A549 (cell line): Measurements from ENCODE around the gene INAFM1. TPM values are rescaled to one million over a fixed set of nuclear protein-coding genes. Genes with fewer than 3 reads are reported as not detected.

ENCODE experiments used
- ATAC-seq, 2 experiments: fragments of 200-7000 bp in 1 of 2; fragments of >200 bp in 1 of 2; cut with Nextera tagmentation in 1 of 2; cut with Tn5 transposase in 1 of 2; 3 replicates each; pipeline versions ENCODE4 v1.8.0 to v1.9.1; 2018 to 2020; ENCODE audit warnings: mild to moderate bottlenecking in 1 of 2, moderate library complexity in 1 of 2
- CTCF ChIA-PET: fragments of 300-600 bp; sonication (Branson Sonifier 250); formaldehyde crosslinking; extraction: SDS; loops from one replicate; lab custom pipeline; 2021; ENCODE audit warnings: antibody characterized with exemption, inconsistent platforms; lab: Yijun Ruan, JAX
- POLR2A ChIA-PET: fragments of 350-600 bp; formaldehyde crosslinking; extraction: SDS; loops from one replicate; lab custom pipeline; 2021; ENCODE audit warnings: antibody characterized with exemption, inconsistent platforms; lab: Yijun Ruan, JAX
- DNase-seq, 2 experiments: peaks; one replicate each; pipeline versions ENCODE4 v3.0.0 to v3.0.0-alpha.2; 2011 to 2016; ENCODE audit warnings: low read depth in 1 of 2, low spot score in 1 of 2
- FAIRE-seq: peaks from 2 replicates; lab custom pipeline; 2011; peaks lifted over from hg19 to GRCh38; lab: Jason Lieb, UNC
- H3K27ac ChIP-seq, 2 experiments: fragments of >200 bp; sonication (Bioruptor Twin); formaldehyde crosslinking; 3 replicates each; pipeline ENCODE4 v1.5.1; 2016 to 2017
- H3K4me1 ChIP-seq: fragments of >200 bp; sonication (Bioruptor Twin); formaldehyde crosslinking; 3 replicates; pipeline ENCODE4 v1.6.1; 2016
- H3K4me2 ChIP-seq: fragments of >200 bp; sonication (Bioruptor Twin); formaldehyde crosslinking; 3 replicates; pipeline ENCODE4 v1.6.1; 2016
- H3K4me3 ChIP-seq: fragments of >200 bp; sonication (Bioruptor Twin); formaldehyde crosslinking; 3 replicates; pipeline ENCODE4 v1.5.1; 2016
- H3K9me3 ChIP-seq: fragments of >200 bp; sonication (Bioruptor Twin); formaldehyde crosslinking; 3 replicates; pipeline ENCODE4 v1.6.1; 2016
- ATOH8 ChIP-seq: fragments of 250-450 bp; sonication (Bioruptor Pico); IDR thresholded peaks from 2 replicates; pipeline ENCODE4 v1.5.0; 2020; ENCODE audit warnings: low read depth, mild to moderate bottlenecking, moderate library complexity
- BCL3 ChIP-seq: fragments of >200 bp; sonication (Bioruptor Twin); formaldehyde crosslinking; IDR thresholded peaks from 3 replicates; pipeline ENCODE4 v1.6.1; 2016
- CHD2 ChIP-seq: fragments of 150-350 bp; IDR thresholded peaks from 2 replicates; pipeline ENCODE4 v1.6.1; 2014; ENCODE audit warnings: low read length; ENCODE audit not compliant: partially characterized antibody
- EHF ChIP-seq: fragments of 250-450 bp; sonication (Bioruptor Pico); IDR thresholded peaks from 2 replicates; pipeline ENCODE4 v1.5.0; 2020; ENCODE audit warnings: mild to moderate bottlenecking
- EP300 ChIP-seq, 2 experiments: fragments of >200 bp; sonication (Bioruptor Twin); formaldehyde crosslinking; IDR thresholded peaks; 2 replicates in 1 of 2; 3 replicates in 1 of 2; pipeline ENCODE4 v1.6.1; 2016 to 2017
- ESRRA ChIP-seq: fragments of 150-350 bp; IDR thresholded peaks from 2 replicates; pipeline ENCODE4 v1.6.1; 2014; ENCODE audit warnings: mild to moderate bottlenecking, low read length, borderline replicate concordance
- FOSB ChIP-seq: fragments of 250-450 bp; sonication (Bioruptor Pico); IDR thresholded peaks from 2 replicates; pipeline ENCODE4 v1.5.0; 2020; ENCODE audit warnings: mild to moderate bottlenecking, moderate library complexity
- FOSL2 ChIP-seq, 2 experiments: fragments of 450-650 bp in 1 of 2; fragments of >200 bp in 1 of 2; sonication (Bioruptor Twin) in 1 of 2; formaldehyde crosslinking; IDR thresholded peaks; 2 replicates each; pipeline versions ENCODE4 v1.5.0 to v1.6.1; 2016 to 2020; ENCODE audit warnings: mild to moderate bottlenecking in 1 of 2, moderate library complexity in 1 of 2
- FOXS1 ChIP-seq: fragments of 250-450 bp; sonication (Bioruptor Pico); IDR thresholded peaks from 2 replicates; pipeline ENCODE4 v1.5.0; 2020; ENCODE audit warnings: mild to moderate bottlenecking, moderate library complexity
- GATA3 ChIP-seq: IDR thresholded peaks from 2 replicates; pipeline ENCODE4 v1.6.1; 2012; ENCODE audit warnings: borderline replicate concordance
- HEYL ChIP-seq: fragments of 250-450 bp; sonication (Bioruptor Pico); IDR thresholded peaks from 2 replicates; pipeline ENCODE4 v1.8.0; 2021; ENCODE audit warnings: mild to moderate bottlenecking, moderate library complexity
- HMGXB4 ChIP-seq: fragments of 250-450 bp; sonication (Bioruptor Pico); IDR thresholded peaks from 2 replicates; pipeline ENCODE4 v1.5.0; 2021; ENCODE audit warnings: mild to moderate bottlenecking, moderate library complexity, borderline replicate concordance
- HOXA7 ChIP-seq: fragments of 250-450 bp; sonication (Bioruptor Pico); IDR thresholded peaks from 2 replicates; pipeline ENCODE4 v1.5.0; 2020; ENCODE audit warnings: mild to moderate bottlenecking, moderate library complexity
- HOXB5 ChIP-seq: fragments of 250-450 bp; sonication (Bioruptor Pico); IDR thresholded peaks from 2 replicates; pipeline ENCODE4 v1.5.0; 2020; ENCODE audit warnings: mild to moderate bottlenecking, moderate library complexity
- KDM1A ChIP-seq: fragments of 200-600 bp; sonication (generic); IDR thresholded peaks from 2 replicates; pipeline ENCODE4 v1.6.1; 2016; ENCODE audit warnings: low read depth, mild to moderate bottlenecking
- MAX ChIP-seq: IDR thresholded peaks from 2 replicates; pipeline ENCODE4 v1.6.1; 2012
- NR3C1 ChIP-seq: fragments of >200 bp; sonication (Bioruptor Twin); formaldehyde crosslinking; IDR thresholded peaks from 3 replicates; pipeline ENCODE4 v1.6.1; 2017
- POLR2AphosphoS2 ChIP-seq: conservative IDR thresholded peaks from 2 replicates; pipeline ENCODE4 v1.6.1; 2012; ENCODE audit warnings: low read length, improper control_type of control experiment, inconsistent platforms
- RFX5 ChIP-seq: fragments of 450-650 bp; IDR thresholded peaks from 2 replicates; pipeline ENCODE4 v1.7.1; 2014; ENCODE audit warnings: antibody characterized with exemption, mild to moderate bottlenecking, moderate library complexity
- RNF2 ChIP-seq: fragments of 200-600 bp; sonication (generic); IDR thresholded peaks from 2 replicates; pipeline ENCODE4 v1.6.1; 2016; ENCODE audit warnings: low read depth, mild to moderate bottlenecking, antibody characterized with exemption, moderate library complexity, borderline replicate concordance
- SMC3 ChIP-seq: fragments of >200 bp; sonication (Bioruptor Twin); formaldehyde crosslinking; IDR thresholded peaks from 3 replicates; pipeline ENCODE4 v1.6.1; 2018; ENCODE audit warnings: inconsistent platforms
- USF2 ChIP-seq: fragments of 450-650 bp; IDR thresholded peaks from 2 replicates; pipeline ENCODE4 v1.6.1; 2014; ENCODE audit warnings: antibody characterized with exemption
- WGBS: methylation state at CpG from one replicate; pipeline ENCODE4 v1.1.6; 2017; ENCODE audit errors: missing lambda C conversion rate; 5-methylcytosine and 5-hydroxymethylcytosine counted together
- polyA plus RNA-seq, 4 experiments: library from polyadenylated mRNA; depleted of rRNA in 3 of 4; stranded (reverse); fragments of >200 nt; fragmentation: RNase III in 1 of 4; extraction: RNeasy Plus Mini Kit Qiagen cat#74134 plus additional on column Dnase treatment in 1 of 4; gene quantifications; 2 replicates in 3 of 4; 3 replicates in 1 of 4; pipeline ENCODE4 v1.2.3, GENCODE V29; 2011 to 2017
- TF ChIP-seq, protein P1 (sequence below): fragments of 200-600 bp; sonication (generic); IDR thresholded peaks from 2 replicates; pipeline ENCODE4 v1.6.1; 2016; ENCODE audit warnings: antibody characterized with exemption, mild to moderate bottlenecking, moderate library complexity
- TF ChIP-seq, protein P2 (sequence below): IDR thresholded peaks from 2 replicates; pipeline ENCODE4 v1.6.1; 2012; ENCODE audit warnings: low read depth, borderline replicate concordance

INAFM1 gene
- polyA plus RNA-seq, 2 of the 4 experiments (the other 2 are of a cell fraction) = 1.5 to 5.5 TPM

GRCh38 chr19:47225746-47226425, 48.8 kb upstream of the INAFM1 start (continued):
- TF ChIP-seq HOXB5 (CRISPR knock-in tag) (peak; percentile 75; the same call in 1 of the 2 replicates), RFX5 (no peak), POLR2AphosphoS2 (peak; percentile 85; the same call in 1 of the 2 replicates), SMC3 (peak; percentile 26; the same call in 2 of the 3 replicates), GATA3 (peak; percentile 76), FOSL2 (IDR thresholded peaks at IDR 0.05) (peak; percentile 91), FOSL2 (CRISPR knock-in tag; IDR thresholded peaks at IDR 0.05) (peak; percentile 97)
- TF ChIP-seq, protein P1, sequence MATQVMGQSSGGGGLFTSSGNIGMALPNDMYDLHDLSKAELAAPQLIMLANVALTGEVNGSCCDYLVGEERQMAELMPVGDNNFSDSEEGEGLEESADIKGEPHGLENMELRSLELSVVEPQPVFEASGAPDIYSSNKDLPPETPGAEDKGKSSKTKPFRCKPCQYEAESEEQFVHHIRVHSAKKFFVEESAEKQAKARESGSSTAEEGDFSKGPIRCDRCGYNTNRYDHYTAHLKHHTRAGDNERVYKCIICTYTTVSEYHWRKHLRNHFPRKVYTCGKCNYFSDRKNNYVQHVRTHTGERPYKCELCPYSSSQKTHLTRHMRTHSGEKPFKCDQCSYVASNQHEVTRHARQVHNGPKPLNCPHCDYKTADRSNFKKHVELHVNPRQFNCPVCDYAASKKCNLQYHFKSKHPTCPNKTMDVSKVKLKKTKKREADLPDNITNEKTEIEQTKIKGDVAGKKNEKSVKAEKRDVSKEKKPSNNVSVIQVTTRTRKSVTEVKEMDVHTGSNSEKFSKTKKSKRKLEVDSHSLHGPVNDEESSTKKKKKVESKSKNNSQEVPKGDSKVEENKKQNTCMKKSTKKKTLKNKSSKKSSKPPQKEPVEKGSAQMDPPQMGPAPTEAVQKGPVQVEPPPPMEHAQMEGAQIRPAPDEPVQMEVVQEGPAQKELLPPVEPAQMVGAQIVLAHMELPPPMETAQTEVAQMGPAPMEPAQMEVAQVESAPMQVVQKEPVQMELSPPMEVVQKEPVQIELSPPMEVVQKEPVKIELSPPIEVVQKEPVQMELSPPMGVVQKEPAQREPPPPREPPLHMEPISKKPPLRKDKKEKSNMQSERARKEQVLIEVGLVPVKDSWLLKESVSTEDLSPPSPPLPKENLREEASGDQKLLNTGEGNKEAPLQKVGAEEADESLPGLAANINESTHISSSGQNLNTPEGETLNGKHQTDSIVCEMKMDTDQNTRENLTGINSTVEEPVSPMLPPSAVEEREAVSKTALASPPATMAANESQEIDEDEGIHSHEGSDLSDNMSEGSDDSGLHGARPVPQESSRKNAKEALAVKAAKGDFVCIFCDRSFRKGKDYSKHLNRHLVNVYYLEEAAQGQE = peak; percentile 66

DNA sequence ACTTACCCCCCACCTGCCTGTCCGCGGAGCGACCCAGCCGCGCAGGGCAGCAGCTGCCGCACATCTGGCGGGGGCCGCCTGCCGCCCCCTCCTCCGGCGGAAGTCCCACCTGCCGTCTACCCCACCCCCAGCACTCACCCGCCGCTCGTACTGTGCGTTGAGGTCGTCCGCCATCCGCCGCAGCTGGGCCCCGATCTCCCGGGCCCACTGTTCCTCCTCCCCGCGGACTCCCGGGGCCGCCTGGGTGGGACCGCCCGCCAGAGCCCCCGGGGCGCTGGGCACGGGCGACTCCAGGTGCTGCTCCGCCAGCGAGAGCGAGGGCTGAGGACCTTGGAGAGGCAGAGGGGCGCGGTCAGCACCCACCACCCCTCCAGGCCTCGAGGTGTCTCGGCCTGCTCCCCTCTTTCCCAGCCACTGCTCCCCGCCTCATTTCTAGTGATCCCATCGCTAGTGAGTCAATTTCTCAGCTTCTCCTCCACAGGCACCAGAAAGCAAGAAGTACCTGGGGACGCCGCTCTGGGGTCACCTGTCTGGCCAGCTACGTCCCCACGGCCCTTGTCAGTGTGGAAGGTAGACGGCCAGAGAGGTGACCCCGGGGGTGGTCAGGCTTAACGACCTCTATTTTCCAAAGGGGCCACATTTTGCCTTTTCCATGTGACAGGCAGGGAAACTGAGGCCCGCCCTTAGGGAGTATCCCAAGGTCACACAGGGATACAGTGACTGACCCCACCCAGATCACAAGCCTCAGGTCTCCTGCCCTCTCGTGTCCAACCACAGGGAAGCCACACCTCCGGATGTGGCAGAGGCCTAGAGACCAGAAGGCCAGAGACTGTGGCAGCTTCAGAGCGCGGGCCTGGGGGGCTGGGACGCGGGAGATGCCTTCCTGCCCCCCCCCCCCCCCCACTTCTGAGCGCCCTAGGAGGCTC, 48.0 kb upstream of the INAFM1 start:
- H3K4me1 ChIP-seq = peaks cover 39% of the 10 kb centered on the region
- DNase-seq = peak; percentile 84 to 95
- peak overlapping the region; percentile 89 for H3K4me3 ChIP-seq
- peak overlapping the region; percentile 97 to 98 for H3K27ac ChIP-seq
- peak overlapping the region; percentile 99 for H3K4me2 ChIP-seq
- H3K9me3 ChIP-seq = no peaks in the 10 kb centered on the region
- no peak for FAIRE-seq
- peak; percentile 36 to 70 for ATAC-seq
- POLR2A ChIA-PET = interaction anchor here (0.5 to 3.7 kb wide), 27 partner anchors 10 to 555 kb away, joined by 3 to 118 read pairs (median 5); partner anchors contain the start of genes CCDC9, DHX34, INAFM1 and SAE1
- CTCF ChIA-PET = interaction anchor here (0.5 to 24.7 kb wide), 13 partner anchors 9 to 338 kb away, joined by 3 to 893 read pairs (median 4); partner anchors contain the start of gene CCDC9
- 4% methylated on average over 34 of the region's 56 CpGs for WGBS
- TF ChIP-seq, protein P2, sequence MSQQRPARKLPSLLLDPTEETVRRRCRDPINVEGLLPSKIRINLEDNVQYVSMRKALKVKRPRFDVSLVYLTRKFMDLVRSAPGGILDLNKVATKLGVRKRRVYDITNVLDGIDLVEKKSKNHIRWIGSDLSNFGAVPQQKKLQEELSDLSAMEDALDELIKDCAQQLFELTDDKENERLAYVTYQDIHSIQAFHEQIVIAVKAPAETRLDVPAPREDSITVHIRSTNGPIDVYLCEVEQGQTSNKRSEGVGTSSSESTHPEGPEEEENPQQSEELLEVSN = no peak; the same call in 1 of the 2 replicates
- TF ChIP-seq KDM1A = no peak
- TF ChIP-seq FOXS1 = peak; percentile 74; the same call in 1 of the 2 replicates
- TF ChIP-seq MAX = peak; percentile 5
- no peak; the same call in 1 of the 2 replicates for TF ChIP-seq HMGXB4 (CRISPR knock-in tag)
- TF ChIP-seq EHF (CRISPR knock-in tag) = peak; percentile 71; the same call in 1 of the 2 replicates
- peak; percentile 58; the same call in 1 of the 2 replicates for TF ChIP-seq ESRRA
- TF ChIP-seq NR3C1 = no peak
- TF ChIP-seq RNF2 = peak; percentile 73; the same call in 1 of the 2 replicates
- TF ChIP-seq BCL3 = peak; percentile 48; the same call in 1 of the 3 replicates
- peak; percentile 83 for TF ChIP-seq ATOH8 (CRISPR knock-in tag)
- TF ChIP-seq CHD2 = no peak
- peak; percentile 75; the same call in 1 of the 2 replicates for TF ChIP-seq HOXA7 (CRISPR knock-in tag)
- TF ChIP-seq USF2 = peak; percentile 48
- peak; percentile 10 for TF ChIP-seq POLR2AphosphoS2
- TF ChIP-seq EP300 (IDR thresholded peaks at IDR 0.05) = 0 out of 5 replicates have a peak, but pooled peaks of 1 of the 2 experiments have one; percentile 6
- peak; percentile 85; the same call in 1 of the 2 replicates for TF ChIP-seq FOSB (CRISPR knock-in tag)
- peak; percentile 80 for TF ChIP-seq HEYL (CRISPR knock-in tag)
